Ureter (tissue), 1 donor: ENCODE measurements around the gene BGLAP. TPM values are rescaled to one million over a fixed set of nuclear protein-coding genes. Genes with fewer than 3 reads are reported as not detected.

Experiments used
- DNase-seq: peaks from one replicate; pipeline ENCODE4 v3.0.0-alpha.2; 2020; ENCODE audit warnings: low spot score
- total RNA-seq: library from RNA; stranded (reverse); gene quantifications from one replicate; pipeline ENCODE4 v1.2.4, GENCODE V29; 2023
- donor health status: DM: yes; HTN: yes; CAD: no.

The BGLAP gene
- total RNA-seq, 1 donor from 2014 or later: 2.2 TPM

DNA sequence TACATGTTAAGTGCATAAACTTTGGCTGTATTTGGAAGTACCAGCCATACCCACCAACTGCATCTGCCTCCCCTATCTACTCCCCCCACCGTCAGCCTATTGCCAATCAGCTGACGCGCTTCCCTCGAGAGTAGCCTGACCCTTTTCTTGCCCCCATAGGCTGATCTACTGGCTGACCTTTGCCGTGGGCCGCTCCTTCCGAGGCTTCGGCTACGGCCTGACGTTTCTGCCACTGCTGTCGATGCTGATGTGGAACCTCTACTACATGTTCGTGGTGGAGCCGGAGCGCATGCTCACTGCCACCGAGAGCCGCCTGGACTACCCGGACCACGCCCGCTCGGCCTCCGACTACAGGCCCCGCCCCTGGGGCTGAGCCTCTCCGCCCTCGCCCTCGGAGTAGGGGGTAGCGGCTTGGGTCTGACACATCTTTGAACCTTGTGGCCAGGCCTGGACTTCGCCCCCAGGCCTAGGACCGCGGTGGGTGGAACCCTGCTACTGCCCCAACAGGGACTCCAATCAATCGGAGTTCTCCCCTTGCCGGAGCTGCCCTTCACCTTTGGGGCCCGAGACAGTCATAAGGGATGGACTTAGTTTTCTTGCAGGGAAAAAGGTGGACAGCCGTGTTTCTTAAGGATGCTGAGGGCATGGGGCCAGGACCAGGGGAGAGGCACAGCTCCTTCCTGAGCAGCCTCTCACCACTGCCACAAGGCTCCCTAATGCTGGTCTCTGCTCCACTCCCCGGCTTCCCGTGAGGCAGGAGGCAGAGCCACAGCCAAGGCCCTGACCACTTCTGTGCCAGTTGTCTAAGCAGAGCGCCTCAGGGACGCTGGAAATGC lies 49.5 kb downstream of the BGLAP start:
- peak; percentile 87 for DNase-seq

Other genes starting within 250 kb of the BGLAP start
- 189 TPM for gene SSR2, start 221.2 kb upstream of the BGLAP start, total RNA-seq
- gene UBQLN4, start 188.4 kb upstream of the BGLAP start, total RNA-seq: 40.0 TPM
- gene LAMTOR2, start 187.4 kb upstream of the BGLAP start, total RNA-seq: 47.5 TPM
- 182 TPM for gene RAB25, start 181.0 kb upstream of the BGLAP start, total RNA-seq
- gene MEX3A, start 159.7 kb upstream of the BGLAP start, total RNA-seq: 1.2 TPM
- 444 TPM for gene LMNA, start 127.5 kb upstream of the BGLAP start, total RNA-seq
- 49.3 TPM for gene SEMA4A, start 88.6 kb upstream of the BGLAP start, total RNA-seq
- gene SLC25A44, start 48.1 kb upstream of the BGLAP start, total RNA-seq: 24.7 TPM
- 59.3 TPM for gene PMF1, start 29.2 kb upstream of the BGLAP start, total RNA-seq
- 4.4 TPM for gene PAQR6, start 5.9 kb downstream of the BGLAP start, total RNA-seq
- gene SMG5, start 40.6 kb downstream of the BGLAP start, total RNA-seq: 77.5 TPM
- gene TMEM79, start 42.1 kb downstream of the BGLAP start, total RNA-seq: 26.2 TPM
- 47.6 TPM for gene GLMP, start 53.5 kb downstream of the BGLAP start, total RNA-seq
- gene VHLL, start 57.1 kb downstream of the BGLAP start, total RNA-seq: not detected
- 209 TPM for gene CCT3, start 96.1 kb downstream of the BGLAP start, total RNA-seq
- gene TSACC, start 96.3 kb downstream of the BGLAP start, total RNA-seq: 2.2 TPM
- gene RHBG, start 127.0 kb downstream of the BGLAP start, total RNA-seq: 2.8 TPM